Stomach smooth muscle (tissue), 2 donors: ENCODE results near the gene ACP7.
"Not testable (repeated sequence)": the region's sequence is repeated elsewhere in the genome, so short reads cannot be mapped to it uniquely, and the experiment has no call there.

ENCODE experiments used
- H3K27ac ChIP-seq: one replicate; pipeline ENCODE4 v1.7.0; 2013; ENCODE audit warnings: mild to moderate bottlenecking, low read length, inconsistent platforms
- H3K27me3 ChIP-seq, 2 donors: one replicate each; pipeline ENCODE4 v1.7.0; 2013; ENCODE audit warnings: low read length in 2 of 2; ENCODE audit not compliant: insufficient read depth in 2 of 2, control insufficient read depth in 1 of 2
- H3K36me3 ChIP-seq, 2 donors: one replicate each; pipeline ENCODE4 v1.7.0; 2013; ENCODE audit warnings: low read length in 2 of 2; ENCODE audit not compliant: control insufficient read depth in 2 of 2, insufficient read depth in 2 of 2
- H3K4me1 ChIP-seq: one replicate; pipeline ENCODE4 v1.7.0; 2013; ENCODE audit warnings: low read length; ENCODE audit not compliant: control insufficient read depth, insufficient read depth
- H3K4me3 ChIP-seq, 2 donors: one replicate each; pipeline ENCODE4 v1.7.0; 2013; ENCODE audit warnings: low read length in 2 of 2
- H3K9ac ChIP-seq, 2 donors: one replicate each; pipeline ENCODE4 v1.7.0; 2013; ENCODE audit warnings: low read length in 2 of 2, mild to moderate bottlenecking in 1 of 2
- H3K9me3 ChIP-seq, 2 donors: one replicate each; pipeline ENCODE4 v1.7.0; 2013; ENCODE audit warnings: low read length in 2 of 2; ENCODE audit not compliant: control insufficient read depth in 2 of 2
- donor health status: healthy.
- donor health status: Pancreatic carcinoma.

ACP7 gene

GRCh38 chr19:39090016-39090415 is 5.8 kb downstream of the ACP7 start:
- not testable (repeated sequence) for H3K27ac ChIP-seq, H3K9me3 ChIP-seq, H3K4me1 ChIP-seq, H3K36me3 ChIP-seq, H3K9ac ChIP-seq, H3K4me3 ChIP-seq
- peaks cover 19% of the 10 kb centered on the region in 2 donors for H3K27me3 ChIP-seq

- no peak overlapping the region for H3K9ac ChIP-seq
- no peaks in the 10 kb centered on the region for H3K36me3 ChIP-seq
- no peak overlapping the region for H3K27ac ChIP-seq
- H3K27me3 ChIP-seq: peaks cover 10 to 11% of the 10 kb centered on the region in 2 donors
- no peaks in the 10 kb centered on the region for H3K4me1 ChIP-seq
- H3K9me3 ChIP-seq: peaks cover 0 to 2% of the 10 kb centered on the region in 2 donors
- H3K4me3 ChIP-seq: no peak overlapping the region
Measured at GRCh38 chr19:39090881-39091280, 6.7 kb downstream of the ACP7 start.

- not testable (repeated sequence) for H3K4me1 ChIP-seq, H3K9ac ChIP-seq, H3K27ac ChIP-seq, H3K36me3 ChIP-seq, H3K9me3 ChIP-seq, H3K4me3 ChIP-seq
- peaks cover 13 to 21% of the 10 kb centered on the region in 2 donors for H3K27me3 ChIP-seq
Measured at GRCh38 chr19:39095799-39096540, 11.8 kb downstream of the ACP7 start.

GRCh38 chr19:39097299-39097698 is 13.1 kb downstream of the ACP7 start:
- Histone ChIP-seq H3K27ac (no peak overlapping the region), H3K36me3 (no peaks in the 10 kb centered on the region)

GRCh38 chr19:39097721-39098120 is 13.6 kb downstream of the ACP7 start:
- H3K4me3 ChIP-seq: no peak overlapping the region
- H3K36me3 ChIP-seq: no peaks in the 10 kb centered on the region
- H3K9me3 ChIP-seq: no peaks in the 10 kb centered on the region
- H3K27me3 ChIP-seq: peaks cover 11 to 21% of the 10 kb centered on the region in 2 donors
- H3K4me1 ChIP-seq: no peaks in the 10 kb centered on the region
- H3K27ac ChIP-seq: no peak overlapping the region
- no peak overlapping the region for H3K9ac ChIP-seq

More at GRCh38 chr19:39097299-39097698, 13.1 kb downstream of the ACP7 start:
- H3K4me1 ChIP-seq: no peaks in the 10 kb centered on the region
- H3K27me3 ChIP-seq: peaks cover 11 to 21% of the 10 kb centered on the region in 2 donors
- H3K4me3 ChIP-seq: no peak overlapping the region
- no peaks in the 10 kb centered on the region for H3K9me3 ChIP-seq
- no peak overlapping the region for H3K9ac ChIP-seq

GRCh38 chr19:39098365-39099269 is 14.4 kb downstream of the ACP7 start:
- Histone ChIP-seq H3K27me3 (peaks cover 11 to 20% of the 10 kb centered on the region in 2 donors), H3K9me3 (no peaks in the 10 kb centered on the region), H3K27ac (no peak overlapping the region), H3K9ac (no peak overlapping the region), H3K4me3 (no peak overlapping the region), H3K4me1 (no peaks in the 10 kb centered on the region), H3K36me3 (no peaks in the 10 kb centered on the region)

- peaks cover 14 to 17% of the 10 kb centered on the region in 2 donors for H3K27me3 ChIP-seq
Measured at GRCh38 chr19:39099341-39099740, 15.2 kb downstream of the ACP7 start.

GRCh38 chr19:39100500-39101166 is 16.5 kb downstream of the ACP7 start:
- H3K9me3 ChIP-seq: no peaks in the 10 kb centered on the region
- H3K4me3 ChIP-seq: no peak overlapping the region
- H3K9ac ChIP-seq: no peak overlapping the region
- H3K27me3 ChIP-seq: peaks cover 16 to 17% of the 10 kb centered on the region in 2 donors
- no peak overlapping the region for H3K27ac ChIP-seq
- H3K36me3 ChIP-seq: no peaks in the 10 kb centered on the region
- H3K4me1 ChIP-seq: no peaks in the 10 kb centered on the region

More at GRCh38 chr19:39099341-39099740, 15.2 kb downstream of the ACP7 start:
- Histone ChIP-seq H3K4me1 (no peaks in the 10 kb centered on the region), H3K4me3 (no peak overlapping the region), H3K9me3 (no peaks in the 10 kb centered on the region), H3K27ac (no peak overlapping the region), H3K9ac (no peak overlapping the region), H3K36me3 (no peaks in the 10 kb centered on the region)

- no peaks in the 10 kb centered on the region for H3K4me1 ChIP-seq
- H3K9ac ChIP-seq: no peak overlapping the region
- H3K9me3 ChIP-seq: no peaks in the 10 kb centered on the region
- H3K27me3 ChIP-seq: peaks cover 15 to 17% of the 10 kb centered on the region in 2 donors
- no peak overlapping the region for H3K4me3 ChIP-seq
- no peaks in the 10 kb centered on the region for H3K36me3 ChIP-seq
- H3K27ac ChIP-seq: no peak overlapping the region
Measured at GRCh38 chr19:39103151-39103550, 19.0 kb downstream of the ACP7 start.

GRCh38 chr19:39104186-39104596 is 20.0 kb downstream of the ACP7 start:
- Histone ChIP-seq H3K9ac (no peak overlapping the region), H3K27ac (no peak overlapping the region), H3K27me3 (peaks cover 8 to 10% of the 10 kb centered on the region in 2 donors), H3K9me3 (no peaks in the 10 kb centered on the region), H3K4me3 (no peak overlapping the region), H3K4me1 (no peaks in the 10 kb centered on the region), H3K36me3 (no peaks in the 10 kb centered on the region)
